Measurements from ENCODE around the gene PKP1.

PKP1 gene

DNA sequence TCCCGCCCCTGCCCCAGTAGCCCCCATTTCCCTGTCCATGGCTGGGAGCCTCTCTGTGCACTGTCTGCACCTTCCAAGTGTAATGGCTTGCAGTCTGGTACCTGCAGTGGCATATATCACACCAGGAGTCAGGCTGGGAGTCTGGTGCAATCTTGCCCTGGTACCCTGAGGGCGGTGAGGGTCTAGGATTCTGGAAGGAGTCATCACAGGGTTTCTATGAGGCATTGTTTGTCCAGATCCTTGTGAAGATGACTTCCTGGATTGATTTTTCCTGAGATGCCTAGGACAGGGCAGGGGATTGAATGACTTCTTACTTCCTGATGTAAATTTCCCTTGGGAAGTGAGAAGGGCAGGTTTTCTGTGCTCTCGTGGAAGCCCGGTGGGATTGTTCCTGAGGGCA lies 5.9 kb upstream of the PKP1 start:
- Histone ChIP-seq H3K9me3 (ENCODE audit: insufficient read depth, low read length, severe bottlenecking) (no peaks in the 10 kb centered on the region), H3K79me2 (ENCODE audit: insufficient read depth, low read length) (no peaks in the 10 kb centered on the region), H3K36me3 (ENCODE audit: insufficient read depth, low read length) (no peaks in the 10 kb centered on the region), H2AFZ (ENCODE audit: low read depth, low read length) (no peak overlapping the region), H3K4me1 (ENCODE audit: insufficient read depth, low read length) (no peaks in the 10 kb centered on the region), H4K20me1 (ENCODE audit: insufficient read depth, low read length) (no peaks in the 10 kb centered on the region), H3K27ac (ENCODE audit: low read length) (no peak overlapping the region), H3K27me3 (ENCODE audit: insufficient read depth, low read length, poor library complexity) (no peaks in the 10 kb centered on the region), H3K4me3 (ENCODE audit: low read depth in 1 of 2, low read length in 2 of 2) (no peak overlapping the region), H3K4me2 (ENCODE audit: insufficient read depth, low read length) (no peak overlapping the region), H3K9ac (ENCODE audit: low read depth, low read length) (no peak overlapping the region)
- ATAC-seq (ENCODE audit: insufficient read depth, low read depth) (no peak), DNase-seq (no peak)
- no peak for TF ChIP-seq EZH2 (IDR thresholded peaks at IDR 0.05; ENCODE audit: borderline replicate concordance, low read depth, low read length, severe bottlenecking)
- TF ChIP-seq, protein P1, sequence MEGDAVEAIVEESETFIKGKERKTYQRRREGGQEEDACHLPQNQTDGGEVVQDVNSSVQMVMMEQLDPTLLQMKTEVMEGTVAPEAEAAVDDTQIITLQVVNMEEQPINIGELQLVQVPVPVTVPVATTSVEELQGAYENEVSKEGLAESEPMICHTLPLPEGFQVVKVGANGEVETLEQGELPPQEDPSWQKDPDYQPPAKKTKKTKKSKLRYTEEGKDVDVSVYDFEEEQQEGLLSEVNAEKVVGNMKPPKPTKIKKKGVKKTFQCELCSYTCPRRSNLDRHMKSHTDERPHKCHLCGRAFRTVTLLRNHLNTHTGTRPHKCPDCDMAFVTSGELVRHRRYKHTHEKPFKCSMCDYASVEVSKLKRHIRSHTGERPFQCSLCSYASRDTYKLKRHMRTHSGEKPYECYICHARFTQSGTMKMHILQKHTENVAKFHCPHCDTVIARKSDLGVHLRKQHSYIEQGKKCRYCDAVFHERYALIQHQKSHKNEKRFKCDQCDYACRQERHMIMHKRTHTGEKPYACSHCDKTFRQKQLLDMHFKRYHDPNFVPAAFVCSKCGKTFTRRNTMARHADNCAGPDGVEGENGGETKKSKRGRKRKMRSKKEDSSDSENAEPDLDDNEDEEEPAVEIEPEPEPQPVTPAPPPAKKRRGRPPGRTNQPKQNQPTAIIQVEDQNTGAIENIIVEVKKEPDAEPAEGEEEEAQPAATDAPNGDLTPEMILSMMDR (IDR thresholded peaks at IDR 0.05; ENCODE audit: borderline replicate concordance, extremely low read depth, low read length, poor library complexity, severe bottlenecking): no peak

DNA sequence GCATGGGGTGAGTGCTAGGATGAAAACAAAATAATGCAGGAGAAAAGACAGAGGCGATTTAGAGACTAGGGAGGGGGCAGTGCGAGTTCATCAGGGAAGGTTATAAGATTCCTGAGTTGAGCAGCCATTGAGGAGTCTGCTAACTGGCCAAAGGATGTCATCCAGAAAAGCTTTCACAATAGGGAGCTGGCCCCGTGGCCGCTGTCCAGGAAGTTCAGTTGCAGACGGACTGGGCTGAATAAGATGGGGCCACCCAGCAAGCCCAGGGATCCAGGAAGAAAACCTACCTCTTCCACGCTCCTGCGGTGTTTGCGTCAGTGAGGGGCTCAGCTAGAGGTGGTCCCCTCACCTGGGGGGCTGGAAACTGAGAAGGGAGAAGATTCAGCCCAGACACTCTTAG lies 4.0 kb upstream of the PKP1 start:
- Histone ChIP-seq H2AFZ (ENCODE audit: low read depth, low read length) (no peak overlapping the region), H3K27ac (ENCODE audit: low read length) (no peak overlapping the region), H3K79me2 (ENCODE audit: insufficient read depth, low read length) (no peaks in the 10 kb centered on the region), H3K4me3 (ENCODE audit: low read depth in 1 of 2, low read length in 2 of 2) (no peak overlapping the region), H3K4me2 (ENCODE audit: insufficient read depth, low read length) (no peak overlapping the region), H3K36me3 (ENCODE audit: insufficient read depth, low read length) (no peaks in the 10 kb centered on the region), H3K9me3 (ENCODE audit: insufficient read depth, low read length, severe bottlenecking) (no peaks in the 10 kb centered on the region), H4K20me1 (ENCODE audit: insufficient read depth, low read length) (no peaks in the 10 kb centered on the region), H3K4me1 (ENCODE audit: insufficient read depth, low read length) (no peaks in the 10 kb centered on the region), H3K27me3 (ENCODE audit: insufficient read depth, low read length, poor library complexity) (no peaks in the 10 kb centered on the region), H3K9ac (ENCODE audit: low read depth, low read length) (no peak overlapping the region)
- no peak for DNase-seq
- TF ChIP-seq EZH2 (IDR thresholded peaks at IDR 0.05; ENCODE audit: borderline replicate concordance, low read depth, low read length, severe bottlenecking): no peak
- TF ChIP-seq, protein P1 (IDR thresholded peaks at IDR 0.05; ENCODE audit: borderline replicate concordance, extremely low read depth, low read length, poor library complexity, severe bottlenecking): no peak
- no peak for ATAC-seq (ENCODE audit: insufficient read depth, low read depth)

DNA sequence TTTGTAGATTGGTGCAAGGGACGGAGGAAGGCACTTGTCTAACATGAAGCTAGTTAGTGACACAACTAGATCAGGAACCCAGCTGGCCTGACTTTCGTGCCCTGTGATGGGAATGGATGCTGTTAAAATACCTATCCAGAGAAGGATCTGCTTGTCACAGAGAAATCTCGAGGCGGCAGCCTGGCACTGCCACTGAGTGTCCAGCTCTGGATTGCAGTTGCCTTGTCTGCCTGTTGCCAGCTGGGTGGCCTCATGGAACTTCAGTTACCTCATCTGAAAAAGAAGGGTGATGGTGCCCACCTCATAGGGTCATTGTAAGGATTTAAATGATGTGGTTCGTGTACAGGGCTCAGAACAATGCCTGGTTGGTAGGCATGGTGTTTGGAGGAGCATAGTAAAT lies 2.4 kb upstream of the PKP1 start:
- no peaks in the 10 kb centered on the region for H3K36me3 ChIP-seq (ENCODE audit: insufficient read depth, low read length)
- DNase-seq (no peak), ATAC-seq (ENCODE audit: insufficient read depth, low read depth) (no peak)
- TF ChIP-seq EZH2 (IDR thresholded peaks at IDR 0.05; ENCODE audit: borderline replicate concordance, low read depth, low read length, severe bottlenecking): no peak
- TF ChIP-seq, protein P1 (IDR thresholded peaks at IDR 0.05; ENCODE audit: borderline replicate concordance, extremely low read depth, low read length, poor library complexity, severe bottlenecking): no peak
- no peaks in the 10 kb centered on the region for H3K4me1 ChIP-seq (ENCODE audit: insufficient read depth, low read length)
- no peaks in the 10 kb centered on the region for H3K79me2 ChIP-seq (ENCODE audit: insufficient read depth, low read length)
- no peak overlapping the region for H3K27ac ChIP-seq (ENCODE audit: low read length)
- no peaks in the 10 kb centered on the region for H4K20me1 ChIP-seq (ENCODE audit: insufficient read depth, low read length)
- H3K27me3 ChIP-seq (ENCODE audit: insufficient read depth, low read length, poor library complexity): no peaks in the 10 kb centered on the region
- H3K9ac ChIP-seq (ENCODE audit: low read depth, low read length): no peak overlapping the region
- H3K4me3 ChIP-seq (ENCODE audit: low read depth in 1 of 2, low read length in 2 of 2): no peak overlapping the region
- no peaks in the 10 kb centered on the region for H3K9me3 ChIP-seq (ENCODE audit: insufficient read depth, low read length, severe bottlenecking)
- no peak overlapping the region for H3K4me2 ChIP-seq (ENCODE audit: insufficient read depth, low read length)
- H2AFZ ChIP-seq (ENCODE audit: low read depth, low read length): no peak overlapping the region

DNA sequence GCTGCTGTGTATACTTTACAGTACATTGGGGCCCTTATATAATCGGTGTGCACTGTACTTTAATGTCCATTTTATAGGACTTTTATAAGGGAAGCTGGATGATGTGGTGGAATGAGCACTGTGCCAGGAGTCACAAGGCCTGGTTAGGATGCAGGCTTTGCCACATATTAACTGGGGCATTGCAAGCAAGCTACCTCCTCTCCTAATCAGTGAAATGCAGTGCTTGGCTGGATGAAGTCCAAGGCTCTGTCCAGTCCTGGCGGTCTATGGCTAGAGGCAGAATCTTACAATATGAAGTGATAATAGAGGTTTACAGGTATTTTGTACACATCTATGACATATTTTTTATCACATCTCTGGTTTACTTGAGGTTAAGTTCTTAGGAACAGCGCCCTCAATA lies 1.7 kb upstream of the PKP1 start:
- Histone ChIP-seq H3K4me2 (ENCODE audit: insufficient read depth, low read length) (no peak overlapping the region), H2AFZ (ENCODE audit: low read depth, low read length) (no peak overlapping the region), H3K79me2 (ENCODE audit: insufficient read depth, low read length) (no peaks in the 10 kb centered on the region), H3K27me3 (ENCODE audit: insufficient read depth, low read length, poor library complexity) (no peaks in the 10 kb centered on the region), H3K36me3 (ENCODE audit: insufficient read depth, low read length) (no peaks in the 10 kb centered on the region), H3K27ac (ENCODE audit: low read length) (no peak overlapping the region), H3K4me1 (ENCODE audit: insufficient read depth, low read length) (no peaks in the 10 kb centered on the region), H3K4me3 (ENCODE audit: low read depth in 1 of 2, low read length in 2 of 2) (no peak overlapping the region), H3K9ac (ENCODE audit: low read depth, low read length) (no peak overlapping the region), H3K9me3 (ENCODE audit: insufficient read depth, low read length, severe bottlenecking) (no peaks in the 10 kb centered on the region), H4K20me1 (ENCODE audit: insufficient read depth, low read length) (no peaks in the 10 kb centered on the region)
- TF ChIP-seq, protein P1 (IDR thresholded peaks at IDR 0.05; ENCODE audit: borderline replicate concordance, extremely low read depth, low read length, poor library complexity, severe bottlenecking): no peak
- TF ChIP-seq EZH2 (IDR thresholded peaks at IDR 0.05; ENCODE audit: borderline replicate concordance, low read depth, low read length, severe bottlenecking): no peak
- no peak for DNase-seq
- ATAC-seq (ENCODE audit: insufficient read depth, low read depth): no peak

All from DND-41 (cell line).